HCT116 (cell line): Measurements from ENCODE around the gene CCDC191.

ENCODE experiments used
- EGR1 ChIP-seq: IDR thresholded peaks from 2 replicates; pipeline ENCODE4 v1.6.1; 2012; ENCODE audit warnings: low read depth
- EZH2 ChIP-seq: fragments of 200-600 bp; sonication (generic); IDR thresholded peaks from 2 replicates; pipeline ENCODE4 v1.6.1; 2017; ENCODE audit warnings: antibody characterized with exemption, mixed run types
- EZH2phosphoT487 ChIP-seq: fragments of 200-600 bp; IDR thresholded peaks from 2 replicates; pipeline ENCODE4 v1.6.1; 2018; ENCODE audit warnings: antibody characterized with exemption, borderline replicate concordance
- JUND ChIP-seq: IDR thresholded peaks from 2 replicates; pipeline ENCODE4 v1.6.1; 2012
- POLR2A ChIP-seq: IDR thresholded peaks from 2 replicates; pipeline ENCODE4 v1.7.0; 2011; ENCODE audit warnings: borderline replicate concordance; ENCODE audit not compliant: insufficient read depth, insufficient read length; ENCODE audit errors: extremely low read depth
- POLR2AphosphoS5 ChIP-seq: IDR thresholded peaks from 2 replicates; pipeline ENCODE4 v1.6.1; 2011; ENCODE audit warnings: mild to moderate bottlenecking, low read depth, low read length, moderate library complexity
- RAD21 ChIP-seq: IDR thresholded peaks from 2 replicates; pipeline ENCODE4 v1.6.1; 2012; ENCODE audit warnings: low read depth, mild to moderate bottlenecking
- SIN3A ChIP-seq: IDR thresholded peaks from 2 replicates; pipeline ENCODE4 v1.6.1; 2012; ENCODE audit warnings: low read depth
- SRF ChIP-seq: IDR thresholded peaks from 2 replicates; pipeline ENCODE4 v1.6.1; 2012; ENCODE audit warnings: low read depth
- YY1 ChIP-seq: IDR thresholded peaks from 2 replicates; pipeline ENCODE4 v1.6.1; 2011; ENCODE audit warnings: low read length, low read depth, moderate library complexity, mild to moderate bottlenecking; ENCODE audit not compliant: insufficient replicate concordance; ENCODE audit errors: extremely low read depth
- ZFX ChIP-seq: fragments of 450-650 bp; IDR thresholded peaks from 2 replicates; pipeline ENCODE4 v1.6.1; 2017
- ZNF274 ChIP-seq: fragments of 200-500 bp; sonication (Bioruptor generic); IDR thresholded peaks from 2 replicates; pipeline ENCODE4 v1.6.1; 2014; ENCODE audit warnings: mild to moderate bottlenecking, low read depth, low read length, inconsistent platforms
- TF ChIP-seq, protein P1 (sequence below), 3 experiments: fragments of 200-600 bp in 1 of 3; sonication (generic) in 1 of 3; IDR thresholded peaks in 2 of 3; conservative IDR thresholded peaks in 1 of 3; 2 replicates each; pipeline ENCODE4 v1.5.1; 2012 to 2017; ENCODE audit warnings: low read depth in 2 of 3, low read length in 2 of 3, antibody characterized with exemption in 1 of 3, borderline replicate concordance in 1 of 3, control low read depth in 1 of 3, mild to moderate bottlenecking in 1 of 3, mixed read lengths in 1 of 3, mixed run types in 1 of 3, moderate library complexity in 1 of 3; ENCODE audit not compliant: insufficient read depth in 1 of 3
- TF ChIP-seq, protein P2 (sequence below): IDR thresholded peaks from 2 replicates; pipeline ENCODE4 v1.6.1; 2012; ENCODE audit warnings: low read depth

DNA sequence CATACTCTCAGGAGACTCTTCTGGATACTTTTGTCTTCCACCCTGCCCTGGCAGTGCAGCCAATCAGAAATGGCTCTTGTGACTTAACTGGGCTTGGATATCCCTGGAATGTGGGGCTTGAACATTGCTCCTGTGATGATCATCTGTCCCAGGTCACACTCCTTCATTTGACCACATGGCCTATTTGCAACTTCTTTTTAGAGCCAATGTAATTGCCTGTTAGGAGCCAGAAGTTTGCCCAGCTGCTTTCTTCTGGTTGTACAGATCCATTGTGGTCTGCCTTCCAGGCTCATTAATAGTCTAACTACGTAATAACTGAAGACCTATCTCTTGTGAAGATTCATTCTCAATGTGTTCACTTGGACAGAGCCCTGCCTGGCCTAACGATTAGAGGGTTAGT, 30.0 kb upstream of the CCDC191 start:
- TF ChIP-seq EZH2 (no peak), EZH2phosphoT487 (no peak), ZFX (no peak), YY1 (no peak), ZNF274 (no peak), SRF (no peak), POLR2A (no peak), POLR2AphosphoS5 (no peak), SIN3A (no peak), EGR1 (no peak), JUND (no peak), RAD21 (no peak)
- TF ChIP-seq, protein P1, sequence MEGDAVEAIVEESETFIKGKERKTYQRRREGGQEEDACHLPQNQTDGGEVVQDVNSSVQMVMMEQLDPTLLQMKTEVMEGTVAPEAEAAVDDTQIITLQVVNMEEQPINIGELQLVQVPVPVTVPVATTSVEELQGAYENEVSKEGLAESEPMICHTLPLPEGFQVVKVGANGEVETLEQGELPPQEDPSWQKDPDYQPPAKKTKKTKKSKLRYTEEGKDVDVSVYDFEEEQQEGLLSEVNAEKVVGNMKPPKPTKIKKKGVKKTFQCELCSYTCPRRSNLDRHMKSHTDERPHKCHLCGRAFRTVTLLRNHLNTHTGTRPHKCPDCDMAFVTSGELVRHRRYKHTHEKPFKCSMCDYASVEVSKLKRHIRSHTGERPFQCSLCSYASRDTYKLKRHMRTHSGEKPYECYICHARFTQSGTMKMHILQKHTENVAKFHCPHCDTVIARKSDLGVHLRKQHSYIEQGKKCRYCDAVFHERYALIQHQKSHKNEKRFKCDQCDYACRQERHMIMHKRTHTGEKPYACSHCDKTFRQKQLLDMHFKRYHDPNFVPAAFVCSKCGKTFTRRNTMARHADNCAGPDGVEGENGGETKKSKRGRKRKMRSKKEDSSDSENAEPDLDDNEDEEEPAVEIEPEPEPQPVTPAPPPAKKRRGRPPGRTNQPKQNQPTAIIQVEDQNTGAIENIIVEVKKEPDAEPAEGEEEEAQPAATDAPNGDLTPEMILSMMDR (IDR thresholded peaks at IDR 0.05 in 2 of 3, conservative IDR thresholded peaks at IDR 0.05 in 1 of 3; ENCODE audit: borderline replicate concordance in 1 of 3, insufficient read depth in 1 of 3, low read depth in 2 of 3, low read length in 2 of 3), result no peak
- TF ChIP-seq, protein P2, sequence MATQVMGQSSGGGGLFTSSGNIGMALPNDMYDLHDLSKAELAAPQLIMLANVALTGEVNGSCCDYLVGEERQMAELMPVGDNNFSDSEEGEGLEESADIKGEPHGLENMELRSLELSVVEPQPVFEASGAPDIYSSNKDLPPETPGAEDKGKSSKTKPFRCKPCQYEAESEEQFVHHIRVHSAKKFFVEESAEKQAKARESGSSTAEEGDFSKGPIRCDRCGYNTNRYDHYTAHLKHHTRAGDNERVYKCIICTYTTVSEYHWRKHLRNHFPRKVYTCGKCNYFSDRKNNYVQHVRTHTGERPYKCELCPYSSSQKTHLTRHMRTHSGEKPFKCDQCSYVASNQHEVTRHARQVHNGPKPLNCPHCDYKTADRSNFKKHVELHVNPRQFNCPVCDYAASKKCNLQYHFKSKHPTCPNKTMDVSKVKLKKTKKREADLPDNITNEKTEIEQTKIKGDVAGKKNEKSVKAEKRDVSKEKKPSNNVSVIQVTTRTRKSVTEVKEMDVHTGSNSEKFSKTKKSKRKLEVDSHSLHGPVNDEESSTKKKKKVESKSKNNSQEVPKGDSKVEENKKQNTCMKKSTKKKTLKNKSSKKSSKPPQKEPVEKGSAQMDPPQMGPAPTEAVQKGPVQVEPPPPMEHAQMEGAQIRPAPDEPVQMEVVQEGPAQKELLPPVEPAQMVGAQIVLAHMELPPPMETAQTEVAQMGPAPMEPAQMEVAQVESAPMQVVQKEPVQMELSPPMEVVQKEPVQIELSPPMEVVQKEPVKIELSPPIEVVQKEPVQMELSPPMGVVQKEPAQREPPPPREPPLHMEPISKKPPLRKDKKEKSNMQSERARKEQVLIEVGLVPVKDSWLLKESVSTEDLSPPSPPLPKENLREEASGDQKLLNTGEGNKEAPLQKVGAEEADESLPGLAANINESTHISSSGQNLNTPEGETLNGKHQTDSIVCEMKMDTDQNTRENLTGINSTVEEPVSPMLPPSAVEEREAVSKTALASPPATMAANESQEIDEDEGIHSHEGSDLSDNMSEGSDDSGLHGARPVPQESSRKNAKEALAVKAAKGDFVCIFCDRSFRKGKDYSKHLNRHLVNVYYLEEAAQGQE, result no peak
